ENCODE measurements around the gene CCL27.

CCL27 gene

DNA sequence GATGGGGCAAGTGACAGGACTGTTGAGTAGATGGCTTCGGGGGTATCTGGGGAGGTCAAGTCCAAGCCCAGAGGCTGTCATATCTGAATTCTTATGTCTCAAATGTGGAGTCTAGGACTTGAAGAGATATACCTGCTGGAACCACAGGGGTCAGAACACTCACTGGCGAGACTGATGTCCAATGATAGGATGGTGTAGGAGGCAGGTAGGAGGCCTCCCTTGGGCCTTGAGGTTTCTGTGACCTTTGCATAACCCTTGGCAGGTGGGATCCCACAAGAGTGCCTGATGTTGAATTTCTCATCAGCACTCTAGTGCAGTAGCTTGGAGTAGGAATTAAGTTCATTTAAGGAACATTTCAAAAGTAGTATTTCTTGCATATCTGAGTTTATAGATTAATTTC lies 44.7 kb upstream of the CCL27 start:
- TF ChIP-seq POLR2AphosphoS5 (IDR thresholded peaks at IDR 0.05; ENCODE audit: low read depth, low read length) = no peak
- no peak for TF ChIP-seq SIN3A (IDR thresholded peaks at IDR 0.05; ENCODE audit: borderline replicate concordance, insufficient read depth, low read length)
- TF ChIP-seq TAF1 (IDR thresholded peaks at IDR 0.05; ENCODE audit: borderline replicate concordance, insufficient read depth, low read length) = no peak
- TF ChIP-seq FOXP2 (optimal IDR thresholded peaks at IDR 0.05; ENCODE audit: borderline replicate concordance, extremely low read depth, extremely low read length, insufficient read depth) = no peak
- TF ChIP-seq, protein P1, sequence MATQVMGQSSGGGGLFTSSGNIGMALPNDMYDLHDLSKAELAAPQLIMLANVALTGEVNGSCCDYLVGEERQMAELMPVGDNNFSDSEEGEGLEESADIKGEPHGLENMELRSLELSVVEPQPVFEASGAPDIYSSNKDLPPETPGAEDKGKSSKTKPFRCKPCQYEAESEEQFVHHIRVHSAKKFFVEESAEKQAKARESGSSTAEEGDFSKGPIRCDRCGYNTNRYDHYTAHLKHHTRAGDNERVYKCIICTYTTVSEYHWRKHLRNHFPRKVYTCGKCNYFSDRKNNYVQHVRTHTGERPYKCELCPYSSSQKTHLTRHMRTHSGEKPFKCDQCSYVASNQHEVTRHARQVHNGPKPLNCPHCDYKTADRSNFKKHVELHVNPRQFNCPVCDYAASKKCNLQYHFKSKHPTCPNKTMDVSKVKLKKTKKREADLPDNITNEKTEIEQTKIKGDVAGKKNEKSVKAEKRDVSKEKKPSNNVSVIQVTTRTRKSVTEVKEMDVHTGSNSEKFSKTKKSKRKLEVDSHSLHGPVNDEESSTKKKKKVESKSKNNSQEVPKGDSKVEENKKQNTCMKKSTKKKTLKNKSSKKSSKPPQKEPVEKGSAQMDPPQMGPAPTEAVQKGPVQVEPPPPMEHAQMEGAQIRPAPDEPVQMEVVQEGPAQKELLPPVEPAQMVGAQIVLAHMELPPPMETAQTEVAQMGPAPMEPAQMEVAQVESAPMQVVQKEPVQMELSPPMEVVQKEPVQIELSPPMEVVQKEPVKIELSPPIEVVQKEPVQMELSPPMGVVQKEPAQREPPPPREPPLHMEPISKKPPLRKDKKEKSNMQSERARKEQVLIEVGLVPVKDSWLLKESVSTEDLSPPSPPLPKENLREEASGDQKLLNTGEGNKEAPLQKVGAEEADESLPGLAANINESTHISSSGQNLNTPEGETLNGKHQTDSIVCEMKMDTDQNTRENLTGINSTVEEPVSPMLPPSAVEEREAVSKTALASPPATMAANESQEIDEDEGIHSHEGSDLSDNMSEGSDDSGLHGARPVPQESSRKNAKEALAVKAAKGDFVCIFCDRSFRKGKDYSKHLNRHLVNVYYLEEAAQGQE (IDR thresholded peaks at IDR 0.05; ENCODE audit: insufficient read depth in 1 of 2, low read depth in 2 of 2, low read length in 2 of 2) = no peak

DNA sequence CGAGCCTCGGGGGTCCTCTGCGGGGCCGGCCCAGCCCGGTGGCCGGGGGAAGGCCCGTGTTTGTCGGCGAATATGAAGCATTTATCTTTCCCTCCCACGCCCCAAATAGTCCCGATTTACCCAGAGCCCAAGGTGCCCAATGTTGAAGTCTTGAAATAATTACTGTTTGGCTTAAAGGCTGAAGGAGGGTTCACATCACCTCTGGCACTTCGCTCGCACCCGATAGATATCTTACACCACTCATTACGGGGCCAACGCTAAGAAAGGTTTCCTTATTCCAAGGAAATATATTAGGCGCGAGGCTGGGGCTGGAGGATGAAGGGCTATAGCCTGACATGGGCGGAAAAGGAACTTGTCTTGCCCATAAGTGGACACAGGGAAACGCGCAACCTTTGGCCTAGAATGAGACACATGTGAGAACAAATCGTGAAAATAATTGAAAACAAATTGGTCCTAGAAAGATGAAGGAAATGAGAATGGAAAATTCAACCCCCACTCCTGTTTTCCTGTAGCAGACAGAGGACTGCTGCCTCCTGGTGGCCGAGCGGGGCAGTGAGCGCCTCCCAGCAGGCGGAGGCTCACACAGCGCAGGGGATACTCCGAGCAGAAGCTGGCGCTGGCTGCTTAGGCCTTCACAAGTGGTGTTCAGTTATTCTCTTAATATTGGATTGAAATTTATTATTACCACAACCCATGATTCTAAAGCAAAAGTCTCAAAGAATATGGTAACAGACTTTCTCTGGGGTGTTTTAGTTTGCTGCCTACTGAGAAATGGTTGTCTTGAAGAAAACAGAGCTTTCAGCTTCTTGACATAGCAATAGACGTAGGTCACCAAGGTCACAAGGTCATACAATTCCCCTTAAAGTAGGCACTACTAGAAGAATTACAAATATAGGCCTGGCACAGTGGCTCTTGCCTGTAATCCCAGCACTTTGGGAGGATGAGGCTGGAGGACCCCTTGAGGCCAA lies 39.6 kb upstream of the CCL27 start:
- TF ChIP-seq SIN3A (IDR thresholded peaks at IDR 0.05; ENCODE audit: borderline replicate concordance, insufficient read depth, low read length) (no peak), FOXP2 (optimal IDR thresholded peaks at IDR 0.05; ENCODE audit: borderline replicate concordance, extremely low read depth, extremely low read length, insufficient read depth) (peak; percentile 32)

- TF ChIP-seq FOXP2 (optimal IDR thresholded peaks at IDR 0.05; ENCODE audit: borderline replicate concordance, extremely low read depth, extremely low read length, insufficient read depth) (no peak), TAF1 (IDR thresholded peaks at IDR 0.05; ENCODE audit: borderline replicate concordance, insufficient read depth, low read length) (no peak), SIN3A (IDR thresholded peaks at IDR 0.05; ENCODE audit: borderline replicate concordance, insufficient read depth, low read length) (no peak), POLR2AphosphoS5 (IDR thresholded peaks at IDR 0.05; ENCODE audit: low read depth, low read length) (no peak)
- TF ChIP-seq, protein P1 (IDR thresholded peaks at IDR 0.05; ENCODE audit: insufficient read depth in 1 of 2, low read depth in 2 of 2, low read length in 2 of 2) = no peak
Measured at GRCh38 chr9:34701023-34701768, 38.7 kb upstream of the CCL27 start.

DNA sequence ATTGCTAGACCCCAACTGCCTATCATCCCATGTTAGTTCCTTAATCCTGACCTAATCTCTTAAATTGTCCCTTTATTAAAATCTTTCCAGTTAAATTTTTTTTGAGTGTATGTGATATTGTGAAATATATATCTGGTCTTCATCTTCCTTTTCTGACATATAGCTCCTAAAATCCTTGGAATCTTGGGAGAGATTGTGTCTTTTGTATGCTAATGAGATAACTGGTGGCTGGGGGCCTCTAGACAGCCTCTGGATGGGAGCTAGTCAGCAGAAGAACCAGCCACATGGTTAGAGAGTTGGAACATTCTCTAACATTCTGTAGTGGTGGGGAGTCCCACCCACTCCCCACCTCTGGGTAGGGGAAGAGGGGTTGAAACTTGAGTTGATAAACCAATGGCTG lies 32.4 kb upstream of the CCL27 start:
- TF ChIP-seq TAF1 (IDR thresholded peaks at IDR 0.05; ENCODE audit: borderline replicate concordance, insufficient read depth, low read length) = no peak
- TF ChIP-seq, protein P1 (IDR thresholded peaks at IDR 0.05; ENCODE audit: insufficient read depth in 1 of 2, low read depth in 2 of 2, low read length in 2 of 2) = no peak

DNA sequence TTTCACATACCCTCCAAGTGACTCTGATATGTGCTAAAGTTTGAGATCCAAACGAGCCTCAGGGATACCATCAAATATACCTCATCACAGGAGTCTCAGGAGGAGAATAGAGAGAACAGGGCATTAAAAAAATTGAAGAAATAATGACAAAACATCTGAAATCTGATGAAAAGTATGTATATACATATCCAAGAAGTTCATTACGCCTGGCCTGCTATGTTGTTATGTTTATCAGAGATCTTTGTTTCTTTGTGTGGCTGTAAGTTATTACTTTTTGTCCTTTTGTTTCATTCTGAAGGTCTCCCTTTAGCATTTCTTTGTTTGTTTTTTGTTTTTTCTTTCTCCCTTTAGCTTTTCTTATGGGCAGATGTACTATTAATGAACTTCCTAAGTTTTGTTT lies 31.1 kb upstream of the CCL27 start:
- TF ChIP-seq SIN3A (IDR thresholded peaks at IDR 0.05; ENCODE audit: borderline replicate concordance, insufficient read depth, low read length) (no peak), FOXP2 (optimal IDR thresholded peaks at IDR 0.05; ENCODE audit: borderline replicate concordance, extremely low read depth, extremely low read length, insufficient read depth) (no peak), POLR2AphosphoS5 (IDR thresholded peaks at IDR 0.05; ENCODE audit: low read depth, low read length) (no peak), TAF1 (IDR thresholded peaks at IDR 0.05; ENCODE audit: borderline replicate concordance, insufficient read depth, low read length) (no peak)
- TF ChIP-seq, protein P1 (IDR thresholded peaks at IDR 0.05; ENCODE audit: insufficient read depth in 1 of 2, low read depth in 2 of 2, low read length in 2 of 2) = no peak

Measured in PFSK-1 (cell line).